NCI-H2196 treated with DMSO at 0.1 percent for 48 hours (cell line): ENCODE measurements around the gene CRADD.
"Not testable (repeated sequence)": the region's sequence is repeated elsewhere in the genome, so short reads cannot be mapped to it uniquely, and the experiment has no call there.

ENCODE experiments used
- DNase-seq: peaks from one replicate; lab custom pipeline; 2025; ENCODE audit not compliant: unreplicated experiment; lab: John Stamatoyannopoulos, UW

The CRADD gene

GRCh38 chr12:93705237-93705636 is 28.1 kb downstream of the CRADD start:
- no peak for DNase-seq

- no peak for DNase-seq
Measured at GRCh38 chr12:93706387-93706786, 29.2 kb downstream of the CRADD start.

GRCh38 chr12:93706824-93707223 is 29.6 kb downstream of the CRADD start:
- DNase-seq, result no peak

- DNase-seq, result no peak
Measured at GRCh38 chr12:93707836-93708235, 30.7 kb downstream of the CRADD start.

- no peak for DNase-seq
Measured at GRCh38 chr12:93708952-93709351, 31.8 kb downstream of the CRADD start.

- no peak for DNase-seq
Measured at GRCh38 chr12:93709386-93709785, 32.2 kb downstream of the CRADD start.

GRCh38 chr12:93710574-93710926 is 33.4 kb downstream of the CRADD start:
- DNase-seq, result no peak

GRCh38 chr12:93711502-93711901 is 34.3 kb downstream of the CRADD start:
- DNase-seq, result not testable (repeated sequence)

GRCh38 chr12:93712200-93712599 is 35.0 kb downstream of the CRADD start:
- no peak for DNase-seq

- no peak for DNase-seq
Measured at GRCh38 chr12:93713060-93713459, 35.9 kb downstream of the CRADD start.

- no peak for DNase-seq
Measured at GRCh38 chr12:93713800-93714199, 36.6 kb downstream of the CRADD start.

- no peak for DNase-seq
Measured at GRCh38 chr12:93714382-93714781, 37.2 kb downstream of the CRADD start.

GRCh38 chr12:93719710-93720109 is 42.5 kb downstream of the CRADD start:
- no peak for DNase-seq

- no peak for DNase-seq
Measured at GRCh38 chr12:93720559-93720958, 43.4 kb downstream of the CRADD start.

- no peak for DNase-seq
Measured at GRCh38 chr12:93722179-93722578, 45.0 kb downstream of the CRADD start.

GRCh38 chr12:93722835-93723567 is 45.8 kb downstream of the CRADD start:
- no peak for DNase-seq

GRCh38 chr12:93723568-93723930 is 46.4 kb downstream of the CRADD start:
- no peak for DNase-seq

- no peak for DNase-seq
Measured at GRCh38 chr12:93725531-93725930, 48.4 kb downstream of the CRADD start.

- DNase-seq, result no peak
Measured at GRCh38 chr12:93727195-93727811, 50.1 kb downstream of the CRADD start.

GRCh38 chr12:93727911-93728310 is 50.7 kb downstream of the CRADD start:
- no peak for DNase-seq

- no peak for DNase-seq
Measured at GRCh38 chr12:93729934-93730333, 52.8 kb downstream of the CRADD start.

GRCh38 chr12:93733358-93733757 is 56.2 kb downstream of the CRADD start:
- DNase-seq, result no peak

GRCh38 chr12:93733928-93734327 is 56.8 kb downstream of the CRADD start:
- DNase-seq, result no peak
